Measurements from ENCODE around the gene TEX14.
"Not testable (repeated sequence)": the region's sequence is repeated elsewhere in the genome, so short reads cannot be mapped to it uniquely, and the experiment has no call there.

The TEX14 gene

GRCh38 chr17:58691701-58692238, at the start of gene TEX14:
Gene TEX14, minus strand, starts transcription at chr17:58692045. Its CDS starts 40,044 bp downstream, at chr17:58652001.
- DNase-seq, result no peak

DNA sequence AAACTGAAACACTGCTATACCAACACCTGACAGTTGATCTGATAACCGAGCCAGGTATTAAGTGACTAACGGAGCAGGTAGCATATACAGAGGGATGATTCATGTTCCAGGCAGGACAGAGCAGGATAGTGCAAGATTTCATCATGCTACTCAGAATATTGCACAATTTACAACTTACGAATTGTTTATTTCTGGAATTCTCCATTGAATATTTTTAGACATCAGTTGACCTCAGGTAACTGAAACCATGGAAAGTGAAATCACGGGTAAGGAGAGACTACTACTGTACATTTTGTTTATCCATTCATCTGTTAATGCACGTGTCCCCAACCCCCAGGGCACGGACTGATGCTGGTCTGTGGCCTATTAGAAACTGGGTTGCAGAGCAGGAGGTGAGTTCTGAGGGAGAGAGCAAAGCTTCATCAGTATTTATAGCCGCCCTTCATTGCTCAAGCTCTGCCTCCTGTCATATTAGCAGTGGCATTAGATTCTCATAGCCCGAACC, 49.3 kb upstream of the TEX14 start:
- DNase-seq, result no peak

DNA sequence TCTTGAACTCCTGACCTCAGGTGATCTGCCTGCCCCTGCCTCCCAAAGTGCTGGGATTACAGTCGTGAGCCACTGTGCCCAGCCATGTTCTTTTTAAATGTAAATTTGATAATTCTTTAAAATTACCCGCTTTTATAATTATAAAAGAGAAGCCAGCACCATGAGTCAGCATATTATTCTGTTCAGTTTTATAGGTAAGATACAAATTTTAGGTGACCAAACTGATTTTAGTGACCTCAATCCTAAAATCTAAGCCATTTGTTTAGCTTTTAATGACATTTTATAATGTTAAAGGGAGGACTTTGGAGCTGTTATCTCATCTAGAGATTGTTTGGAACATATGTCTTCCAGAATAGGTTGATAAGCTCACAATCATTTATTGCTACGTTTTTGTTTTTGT, 43.0 kb upstream of the TEX14 start:
- no peak for DNase-seq

DNA sequence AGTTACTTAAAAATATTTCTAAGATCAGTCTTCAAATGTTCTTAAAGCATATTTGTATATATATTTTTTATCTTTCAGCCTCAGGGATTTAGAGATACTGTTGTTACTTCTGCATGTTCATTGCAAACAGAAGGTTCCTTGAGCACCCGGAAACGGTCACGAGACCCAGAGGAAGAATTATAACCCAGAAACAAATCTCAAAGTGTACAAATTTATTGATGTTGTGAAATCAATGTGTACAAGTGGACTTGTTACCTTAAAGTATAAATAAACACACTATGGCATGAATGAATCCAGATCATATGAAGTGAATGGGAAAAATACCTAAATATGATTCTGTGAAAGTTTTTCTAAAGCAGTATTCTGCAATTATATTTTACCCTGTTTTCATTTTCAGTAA, 42.2 kb upstream of the TEX14 start:
- no peak for DNase-seq

- no peak for DNase-seq
These were observed 39.1 kb upstream of the TEX14 start for GRCh38 chr17:58730937-58731336.

DNA sequence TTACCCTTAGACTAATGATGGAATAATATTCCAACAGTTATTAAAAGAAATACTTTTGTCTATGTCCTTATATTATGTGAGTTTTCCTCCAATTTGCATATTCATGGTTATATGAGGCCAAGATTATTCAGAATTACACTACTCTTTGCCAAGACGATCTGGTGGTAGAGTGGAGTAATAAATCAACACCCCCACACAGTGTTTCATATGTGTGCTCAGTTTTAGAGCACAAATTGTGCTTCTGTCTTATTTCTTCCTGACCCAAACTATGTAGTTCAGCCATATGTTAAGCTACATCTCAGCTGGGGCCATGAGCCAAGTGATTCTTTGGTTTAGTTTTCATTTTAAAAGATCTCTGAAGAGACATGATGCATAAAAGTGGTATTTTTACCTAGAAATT, 37.0 kb upstream of the TEX14 start:
- no peak for DNase-seq

DNA sequence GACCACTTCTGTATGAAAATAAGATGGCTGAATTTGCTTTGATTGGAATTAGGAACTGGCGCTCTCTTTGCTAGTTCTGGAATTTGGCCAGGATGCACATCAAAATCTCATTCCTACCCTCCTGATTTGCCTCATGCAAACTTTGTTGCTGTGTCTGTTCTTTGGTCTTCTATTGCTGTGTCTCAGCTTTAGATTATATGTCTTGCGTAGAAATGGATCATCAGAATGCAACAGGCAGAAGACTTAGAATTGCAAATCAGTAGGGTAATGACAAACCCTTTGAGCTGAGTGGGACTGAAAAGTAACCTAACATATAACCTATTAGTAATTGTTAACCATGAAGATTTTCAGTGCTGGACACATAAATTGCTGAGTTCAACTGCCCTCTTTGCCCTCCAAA, 30.9 kb upstream of the TEX14 start:
- no peak for DNase-seq

DNA sequence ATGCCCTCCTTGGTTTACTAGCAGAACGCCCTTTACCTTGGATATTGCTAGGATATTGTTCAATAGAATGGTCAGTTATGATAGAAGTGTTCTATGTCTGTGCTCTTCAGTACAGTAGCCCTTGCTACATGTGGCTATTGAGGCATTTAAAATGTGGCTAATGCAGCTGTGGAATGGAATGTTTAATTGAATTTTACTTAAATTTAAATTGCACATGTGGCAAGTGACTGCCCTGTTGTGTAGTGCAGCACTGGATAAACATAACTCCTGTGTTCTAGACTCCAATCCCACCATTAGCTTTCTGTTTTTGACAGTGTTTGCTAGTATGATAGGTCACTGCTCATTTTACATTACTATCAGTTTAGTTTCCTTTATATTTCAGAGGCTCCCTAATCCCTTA, 30.4 kb upstream of the TEX14 start:
- DNase-seq, result no peak

DNA sequence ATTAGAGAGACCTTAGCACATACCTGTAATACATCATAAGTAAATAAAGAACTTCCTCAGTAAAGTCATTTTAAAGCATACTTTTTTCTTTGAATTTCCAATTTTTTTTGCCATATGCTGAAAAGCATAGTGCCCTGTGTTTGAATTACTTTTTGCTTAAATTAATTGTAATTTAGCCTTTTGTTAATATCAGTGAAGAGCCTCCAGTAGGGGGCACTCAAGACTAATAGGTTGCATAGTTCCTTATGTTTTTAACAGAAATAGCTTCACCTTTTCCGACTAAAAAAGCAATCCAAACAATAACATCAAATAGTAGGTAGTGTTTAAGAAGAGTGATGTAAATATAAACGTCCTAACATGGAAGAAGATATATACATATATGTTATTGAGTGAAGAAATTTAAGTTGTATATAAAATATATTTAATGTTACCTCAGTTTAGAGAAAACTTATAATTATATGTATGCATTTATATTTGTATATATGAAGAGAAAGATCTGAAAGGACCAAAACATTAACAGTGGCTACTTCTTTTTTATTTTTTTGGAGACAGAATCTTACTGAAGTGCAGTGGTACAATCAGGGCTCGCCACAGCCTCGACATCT, 19.2 kb upstream of the TEX14 start:
- DNase-seq, result peak; percentile 31

- DNase-seq, result no peak
These were observed 14.7 kb upstream of the TEX14 start for GRCh38 chr17:58706351-58707140.

DNA sequence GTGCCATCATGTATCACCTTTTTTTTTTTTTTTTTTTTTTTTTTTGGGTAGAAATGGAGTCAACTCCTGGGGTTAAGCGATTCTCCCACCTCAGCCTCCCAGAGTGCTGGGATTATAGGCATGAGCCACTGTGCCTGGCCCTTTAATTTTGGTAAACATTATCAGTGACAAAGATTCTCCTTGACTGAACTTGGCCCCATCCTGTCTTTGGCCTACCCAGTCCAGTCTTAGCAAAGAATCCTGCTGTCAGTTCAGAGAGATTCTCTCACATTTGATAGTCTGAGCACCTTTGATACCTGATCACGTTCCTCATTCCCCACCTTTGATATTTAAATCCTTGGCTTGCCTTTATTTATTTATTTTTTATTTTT, 12.1 kb upstream of the TEX14 start:
- no peak for DNase-seq

DNA sequence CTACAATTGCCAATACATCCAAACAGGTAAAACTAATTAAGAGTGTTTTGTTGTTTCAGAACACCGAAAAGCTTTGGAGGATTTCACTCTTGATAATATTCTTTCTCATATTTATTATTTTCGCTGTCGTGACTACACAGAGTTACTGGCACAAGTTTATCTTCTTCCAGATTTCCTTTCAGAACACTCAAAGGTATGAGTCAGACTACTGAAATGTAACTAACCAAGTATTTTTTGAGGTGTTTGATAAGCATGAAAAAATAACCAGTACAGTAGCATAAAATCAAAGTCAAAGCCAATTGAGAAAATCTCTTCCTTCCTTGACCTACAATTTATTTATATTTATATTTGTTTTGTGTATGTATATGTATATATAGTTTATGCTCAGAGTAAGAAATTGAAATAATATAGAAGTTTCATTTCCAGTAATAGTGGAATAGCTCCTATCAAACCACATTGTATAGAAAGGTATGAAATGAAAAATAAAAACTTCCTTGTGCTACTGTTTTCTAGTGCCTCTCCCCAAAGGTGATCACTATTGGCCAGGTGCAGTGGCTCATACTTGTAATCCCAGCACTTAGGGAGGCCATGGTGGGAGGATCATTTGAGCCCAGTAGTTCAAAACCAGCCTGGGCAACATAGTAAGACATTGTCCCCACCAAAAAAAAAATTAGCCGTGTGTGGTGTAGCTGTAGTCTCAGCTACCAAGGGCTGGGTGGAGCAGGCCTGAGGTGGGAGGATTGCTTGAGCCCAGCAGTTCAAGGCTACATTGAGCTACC, 11.5 kb upstream of the TEX14 start:
- DNase-seq, result no peak

GRCh38 chr17:58702708-58703107, 10.9 kb upstream of the TEX14 start:
- DNase-seq, result no peak

DNA sequence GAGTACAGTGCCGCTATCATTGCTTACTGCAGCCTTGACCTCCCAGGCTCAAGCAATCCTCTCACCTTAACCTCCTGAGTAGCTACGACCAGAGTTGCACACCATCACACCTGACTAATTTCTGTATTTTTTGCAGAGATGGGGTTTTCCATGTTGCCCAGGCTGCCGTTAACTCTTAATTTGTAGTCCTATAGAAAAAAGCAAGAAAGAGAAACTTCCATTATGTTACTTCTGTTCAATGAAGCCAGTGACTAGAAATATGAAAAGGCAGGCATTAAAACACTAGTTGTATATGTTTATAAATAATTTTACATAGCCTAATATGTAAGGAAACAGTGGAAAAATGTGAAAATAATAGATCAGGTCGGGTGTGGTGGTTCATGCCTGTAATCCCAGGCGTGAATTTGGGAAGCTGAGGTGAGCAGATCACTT, 10.2 kb upstream of the TEX14 start:
- no peak for DNase-seq

- DNase-seq, result no peak
These were observed 7.9 kb upstream of the TEX14 start for GRCh38 chr17:58699771-58700170.

DNA sequence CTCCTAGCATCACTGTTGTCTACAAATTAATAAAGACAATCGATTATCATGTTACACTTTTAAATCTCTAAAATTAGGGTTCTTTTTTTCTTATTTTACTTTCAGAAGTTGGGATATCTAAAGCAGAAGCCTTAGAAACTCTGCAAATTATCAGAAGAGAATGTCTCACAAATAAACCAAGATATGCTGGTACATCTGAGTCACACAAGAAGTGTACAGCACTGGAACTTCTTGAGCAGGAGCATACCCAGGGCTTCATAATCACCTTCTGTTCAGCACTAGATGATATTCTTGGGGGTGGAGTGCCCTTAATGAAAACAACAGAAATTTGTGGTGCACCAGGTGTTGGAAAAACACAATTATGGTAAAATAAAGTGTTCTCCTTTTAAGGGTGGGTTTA, 3.0 kb upstream of the TEX14 start:
- DNase-seq, result no peak

DNA sequence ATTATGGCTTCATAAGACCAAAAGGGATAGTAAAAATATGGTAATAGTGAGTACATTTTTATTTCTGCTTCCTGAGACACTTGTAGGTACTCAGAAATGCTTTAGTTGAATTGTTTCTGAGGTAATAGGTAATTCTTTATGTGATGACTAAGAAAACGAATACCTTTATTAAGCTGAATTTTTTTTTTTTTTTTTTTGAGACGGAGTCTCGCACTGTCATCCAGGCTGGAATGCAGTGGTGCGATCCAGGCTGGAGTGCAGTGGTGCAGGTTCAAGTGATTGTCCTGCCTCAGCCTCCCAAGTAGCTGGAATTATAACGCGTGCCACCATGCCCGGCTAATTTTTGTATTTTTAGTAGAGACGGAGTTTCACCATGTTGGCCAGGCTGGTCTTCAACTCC, 2.5 kb upstream of the TEX14 start:
- no peak for DNase-seq

DNA sequence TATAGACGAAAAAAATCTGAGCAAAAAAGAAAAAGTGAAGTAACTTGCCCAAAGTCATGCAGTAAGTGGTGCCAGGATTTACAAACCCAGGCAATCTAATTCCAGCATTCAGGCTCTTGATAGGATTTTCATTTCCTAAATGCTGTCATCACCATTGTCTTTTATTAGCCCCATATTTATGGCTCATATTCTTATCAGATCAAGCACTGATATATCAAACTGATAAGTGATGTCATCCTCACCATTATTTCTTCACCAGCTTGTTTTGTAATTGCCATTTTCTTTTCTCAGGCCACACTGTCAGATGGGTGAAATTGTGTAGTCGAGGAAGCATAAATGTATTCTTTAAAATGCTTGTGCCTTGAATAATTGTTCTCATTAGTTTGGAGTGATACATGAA, 1.9 kb upstream of the TEX14 start:
- no peak for DNase-seq

- no peak for DNase-seq
These were observed 1.4 kb upstream of the TEX14 start for GRCh38 chr17:58693208-58693607.

GRCh38 chr17:58692239-58693055, 602 bp upstream of the TEX14 start, which contains the start of gene RAD51C:
Gene RAD51C, plus strand, starts transcription at chr17:58692602. Its CDS starts 42 bp downstream, at chr17:58692644.
- peak; percentile 72 for DNase-seq

DNA sequence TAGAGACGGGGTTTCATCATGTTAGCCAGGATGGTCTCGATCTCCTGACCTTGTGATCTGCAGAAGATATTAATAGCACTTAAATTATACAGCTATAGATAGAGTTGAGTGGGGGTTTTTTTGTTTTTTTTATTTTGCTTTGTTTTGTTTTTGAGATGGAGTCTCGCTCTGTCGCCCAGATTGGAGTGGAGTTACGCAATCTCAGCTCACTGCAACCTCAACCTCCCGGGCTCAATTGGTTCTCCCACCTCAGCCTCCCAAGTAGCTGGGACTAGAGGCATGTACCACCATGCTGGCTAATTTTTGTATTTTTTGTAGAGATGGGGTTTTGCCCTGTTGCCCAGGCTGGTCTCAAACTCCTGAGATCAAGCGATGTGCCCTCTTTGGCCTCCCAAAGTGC, 1.8 kb downstream of the TEX14 start:
- DNase-seq, result not testable (repeated sequence)

DNA sequence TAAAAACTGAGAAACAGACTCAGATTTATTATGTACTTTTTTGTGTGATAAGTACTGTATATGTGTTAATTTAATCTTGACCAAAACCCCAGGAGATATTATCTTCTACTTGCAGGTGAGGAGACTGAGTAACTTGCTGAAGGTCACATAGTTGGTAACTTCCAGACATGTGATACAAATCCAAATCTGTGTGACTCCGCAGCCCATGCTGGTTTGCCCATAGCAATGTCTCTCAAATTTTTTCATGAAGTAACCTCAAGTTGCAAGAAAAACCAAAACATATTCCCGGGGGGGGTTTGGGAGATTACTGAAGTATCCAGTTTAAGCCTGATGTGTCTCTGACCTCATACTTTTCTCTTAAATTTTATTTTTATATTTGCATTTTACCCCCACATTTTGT, 3.3 kb downstream of the TEX14 start:
- DNase-seq, result no peak

DNA sequence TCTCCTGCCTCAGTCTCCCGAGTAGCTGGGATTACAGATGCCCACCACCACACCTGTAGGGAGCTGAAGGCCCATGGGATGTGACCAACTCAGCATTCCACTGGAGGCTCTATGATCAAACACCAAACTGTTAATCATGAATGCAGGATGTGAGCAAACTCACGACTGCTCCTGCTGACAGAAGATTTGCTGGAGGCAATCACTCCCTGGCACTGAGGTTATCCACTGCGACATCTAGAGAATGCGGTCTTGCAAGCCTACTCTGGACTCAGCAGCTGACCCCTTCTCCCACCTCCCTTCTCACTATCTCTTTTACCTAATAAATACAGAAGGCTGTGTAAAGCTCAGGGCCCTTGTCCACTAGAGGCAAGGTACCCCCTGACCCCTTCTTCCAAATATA, 4.9 kb downstream of the TEX14 start:
- no peak for DNase-seq

Data from NCI-H1105 treated with DMSO at 0.1 percent for 48 hours (cell line).